GM23338 (cell line): ENCODE results near the gene PROCA1. TPM values are rescaled to one million over a fixed set of nuclear protein-coding genes. Genes with fewer than 3 reads are reported as not detected.

Source experiments
- ATAC-seq: fragments of 200-7000 bp; cut with Tn5 transposase; 3 replicates; pipeline ENCODE4 v1.9.1; 2020
- DNase-seq: peaks from one replicate; pipeline ENCODE4 v3.0.0-alpha.2; 2015; ENCODE audit warnings: low spot score
- H2AFZ ChIP-seq: fragments of 200-600 bp; sonication (generic); 2 replicates; pipeline ENCODE4 v1.8.0; 2016; ENCODE audit warnings: antibody characterized with exemption, mild to moderate bottlenecking, moderate library complexity
- H3F3A ChIP-seq: fragments of 200-600 bp; sonication (generic); replicated peaks from 2 replicates; pipeline ENCODE4 v1.8.0; 2017; ENCODE audit warnings: antibody characterized with exemption, mixed run types, low read depth
- H3K27ac ChIP-seq: fragments of 200-600 bp; sonication (generic); 2 replicates; pipeline ENCODE4 v1.6.1; 2016; ENCODE audit warnings: low read depth
- H3K27me3 ChIP-seq: fragments of 200-600 bp; sonication (generic); 2 replicates; pipeline ENCODE4 v1.8.0; 2016; ENCODE audit warnings: mild to moderate bottlenecking, mixed run types, moderate library complexity; ENCODE audit not compliant: insufficient read depth
- H3K36me3 ChIP-seq: fragments of 200-600 bp; sonication (generic); 2 replicates; pipeline ENCODE4 v1.8.0; 2016; ENCODE audit warnings: mild to moderate bottlenecking; ENCODE audit not compliant: insufficient read depth
- H3K4me1 ChIP-seq: fragments of 200-600 bp; sonication (generic); 2 replicates; pipeline ENCODE4 v1.8.0; 2016; ENCODE audit warnings: mild to moderate bottlenecking, moderate library complexity; ENCODE audit not compliant: insufficient read depth
- H3K4me2 ChIP-seq: fragments of 200-600 bp; sonication (generic); 2 replicates; pipeline ENCODE4 v1.7.1; 2017; ENCODE audit warnings: mixed run types
- H3K4me3 ChIP-seq: fragments of 200-600 bp; sonication (generic); 2 replicates; pipeline ENCODE4 v1.6.1; 2016; ENCODE audit warnings: mixed run types
- H3K79me2 ChIP-seq: fragments of 200-600 bp; sonication (generic); replicated peaks from 2 replicates; pipeline ENCODE4 v1.8.0; 2017; ENCODE audit warnings: mild to moderate bottlenecking; ENCODE audit not compliant: insufficient read depth
- H3K9me2 ChIP-seq: fragments of 200-600 bp; sonication (generic); 2 replicates; pipeline ENCODE4 v1.8.0; 2017; ENCODE audit not compliant: insufficient read depth
- H4K20me1 ChIP-seq: fragments of 200-600 bp; sonication (generic); replicated peaks from 2 replicates; pipeline ENCODE4 v1.8.0; 2017; ENCODE audit warnings: mild to moderate bottlenecking; ENCODE audit not compliant: insufficient read depth
- H3K27ac Mint-ChIP-seq: 2 replicates; pipeline ENCODE4 v1.8.0; 2020; ENCODE audit warnings: inconsistent platforms, mild to moderate bottlenecking, moderate library complexity, mixed read lengths
- H3K27me3 Mint-ChIP-seq: 3 replicates; pipeline ENCODE4 v1.8.0; 2022; ENCODE audit warnings: low read depth, mild to moderate bottlenecking, moderate library complexity, mixed read lengths, inconsistent platforms; ENCODE audit not compliant: insufficient read depth, poor library complexity
- H3K36me3 Mint-ChIP-seq: 3 replicates; pipeline ENCODE4 v1.8.0; 2021; ENCODE audit warnings: low read depth, mild to moderate bottlenecking, inconsistent platforms, moderate library complexity, mixed read lengths
- H3K4me1 Mint-ChIP-seq: 3 replicates; pipeline ENCODE4 v1.8.0; 2020; ENCODE audit warnings: mild to moderate bottlenecking, inconsistent platforms, mixed read lengths
- H3K4me3 Mint-ChIP-seq: 3 replicates; pipeline ENCODE4 v1.8.0; 2021; ENCODE audit warnings: moderate library complexity, mild to moderate bottlenecking, inconsistent platforms, mixed read lengths
- H3K9me3 Mint-ChIP-seq: 3 replicates; pipeline ENCODE4 v1.8.0; 2020; ENCODE audit warnings: moderate library complexity, mild to moderate bottlenecking, inconsistent platforms, mixed read lengths
- CREB1 ChIP-seq: fragments of 250-450 bp; sonication (Bioruptor Pico); IDR thresholded peaks from 2 replicates; pipeline ENCODE4 v1.5.0; 2020; ENCODE audit warnings: low read depth, mild to moderate bottlenecking, moderate library complexity
- CTCF ChIP-seq, 2 experiments: fragments of 200-600 bp in 1 of 2; sonication (generic) in 1 of 2; conservative IDR thresholded peaks; 2 replicates each; pipeline versions ENCODE4 v1.5.1 to v1.6.1; 2016 to 2017; ENCODE audit warnings: antibody characterized with exemption in 2 of 2, low read depth in 2 of 2, mild to moderate bottlenecking in 2 of 2, moderate library complexity in 1 of 2
- ETS1 ChIP-seq: IDR thresholded peaks from 2 replicates; pipeline ENCODE4 v1.6.1; 2016; ENCODE audit warnings: antibody characterized with exemption
- EZH2 ChIP-seq: fragments of 200-600 bp; sonication (generic); IDR thresholded peaks from one replicate; pipeline ENCODE4 v1.8.0; 2017; ENCODE audit warnings: antibody characterized with exemption, mild to moderate bottlenecking, low read depth; ENCODE audit not compliant: unreplicated experiment
- EZH2phosphoT487 ChIP-seq: fragments of 200-600 bp; sonication (generic); IDR thresholded peaks from one replicate; pipeline ENCODE4 v1.8.1; 2018; ENCODE audit warnings: antibody characterized with exemption; ENCODE audit not compliant: unreplicated experiment
- NANOG ChIP-seq: IDR thresholded peaks from 2 replicates; pipeline ENCODE4 v1.6.1; 2016; ENCODE audit warnings: antibody characterized with exemption, borderline replicate concordance
- POLR2AphosphoS5 ChIP-seq: IDR thresholded peaks from 2 replicates; pipeline ENCODE4 v1.6.1; 2016; ENCODE audit warnings: antibody characterized with exemption, low read depth
- REST ChIP-seq: IDR thresholded peaks from one replicate; pipeline ENCODE4 v1.6.1; 2018; ENCODE audit warnings: antibody characterized with exemption; ENCODE audit not compliant: unreplicated experiment
- polyA plus RNA-seq: library from polyadenylated mRNA; unstranded; fragments of >200 nt; fragmentation: Nextera tagmentation; extraction: Ambion mirVana; gene quantifications from 2 replicates; pipeline ENCODE4 v1.2.1, GENCODE V29; 2016
- total RNA-seq: library from RNA; depleted of rRNA; stranded (reverse); fragments of >200 nt; shearing (Covaris generic); gene quantifications from 2 replicates; pipeline ENCODE4 v1.2.3, GENCODE V29; 2014

PROCA1 gene
- total and polyA plus RNA-seq, 2 experiments from 2014 or later: 11.3 to 14.4 TPM

GRCh38 chr17:28684963-28685362, 26.7 kb downstream of the PROCA1 start:
- no peak overlapping the region for H3K4me3 ChIP-seq
- peaks cover 10% of the 10 kb centered on the region for H3K27me3 Mint-ChIP-seq
- 0 out of 2 replicates have a peak, but pooled peaks cover 9% of the 10 kb centered on the region for H3F3A ChIP-seq
- TF ChIP-seq REST (no peak), CTCF (conservative IDR thresholded peaks at IDR 0.05; ENCODE audit: low read depth in 2 of 2) (peak in 1 of 2 experiments; percentile 21; a peak in 1 of 4 replicates), ETS1 (no peak)
- H3K27ac Mint-ChIP-seq: no peak overlapping the region
- no peak overlapping the region for H2AFZ ChIP-seq
- H3K4me1 Mint-ChIP-seq: no peaks in the 10 kb centered on the region
- H3K9me2 ChIP-seq: no peaks in the 10 kb centered on the region
- H3K9me3 Mint-ChIP-seq: no peaks in the 10 kb centered on the region; the same call in 2 of the 3 replicates
- H3K4me2 ChIP-seq: no peak overlapping the region
- ATAC-seq (no peak), DNase-seq (no peak)
- H3K27me3 ChIP-seq: no peaks in the 10 kb centered on the region
- no peak overlapping the region for H3K4me3 Mint-ChIP-seq
- H3K36me3 Mint-ChIP-seq: peaks cover 94% of the 10 kb centered on the region
- H3K79me2 ChIP-seq: no peaks in the 10 kb centered on the region
- peaks cover 7% of the 10 kb centered on the region for H4K20me1 ChIP-seq
- H3K4me1 ChIP-seq: no peaks in the 10 kb centered on the region
- no peak overlapping the region for H3K27ac ChIP-seq
- peaks cover 93% of the 10 kb centered on the region for H3K36me3 ChIP-seq

- H3K4me3 Mint-ChIP-seq: no peak overlapping the region
- Histone ChIP-seq H3K27me3 (no peaks in the 10 kb centered on the region), H3K36me3 (peaks cover 87% of the 10 kb centered on the region), H4K20me1 (peaks cover 10% of the 10 kb centered on the region), H3K4me3 (no peak overlapping the region), H2AFZ (no peak overlapping the region), H3K27ac (no peak overlapping the region), H3K9me2 (no peaks in the 10 kb centered on the region), H3K4me2 (no peak overlapping the region), H3F3A (0 out of 2 replicates have a peak, but pooled peaks cover 14% of the 10 kb centered on the region), H3K79me2 (no peaks in the 10 kb centered on the region), H3K4me1 (no peaks in the 10 kb centered on the region)
- ATAC-seq (no peak), DNase-seq (no peak)
- H3K9me3 Mint-ChIP-seq: no peaks in the 10 kb centered on the region; the same call in 2 of the 3 replicates
- peaks cover 93% of the 10 kb centered on the region for H3K36me3 Mint-ChIP-seq
- H3K4me1 Mint-ChIP-seq: no peaks in the 10 kb centered on the region
- no peak overlapping the region for H3K27ac Mint-ChIP-seq
- peaks cover 12% of the 10 kb centered on the region for H3K27me3 Mint-ChIP-seq
- no peak for TF ChIP-seq EZH2phosphoT487
- TF ChIP-seq CREB1 (CRISPR knock-in tag): no peak
- no peak for TF ChIP-seq POLR2AphosphoS5
- TF ChIP-seq EZH2: no peak
- no peak for TF ChIP-seq NANOG
- no peak for TF ChIP-seq ETS1
These were observed 29.0 kb downstream of the PROCA1 start for GRCh38 chr17:28682655-28683054.
